Caco-2 (cell line): ENCODE results near the gene FARS2. TPM values are rescaled to one million over a fixed set of nuclear protein-coding genes. Genes with fewer than 3 reads are reported as not detected.

Experiments used
- BruUV-seq: library from RNA; stranded (reverse); fragments of 400-500 nt; replicated peaks from 2 replicates; lab custom pipeline; 2021; lab: Mats Ljungman, UMichigan
- CTCF ChIA-PET: fragments of 300-600 bp; sonication (Branson Sonifier 250); formaldehyde crosslinking; loops from one replicate; lab custom pipeline; 2022; ENCODE audit warnings: antibody characterized with exemption; lab: Charles Lee
- POLR2A ChIA-PET: fragments of 300-600 bp; sonication (Branson Sonifier 250); formaldehyde crosslinking; loops from one replicate; lab custom pipeline; 2022; ENCODE audit warnings: antibody characterized with exemption; lab: Charles Lee
- DNase-seq, 2 experiments: peaks; one replicate each; pipeline versions ENCODE4 v3.0.0 to v3.0.0-alpha.2; 2020 to 2022
- H3K27me3 ChIP-seq: replicated peaks from 2 replicates; pipeline ENCODE4 v1.6.0; 2011; ENCODE audit warnings: low read length; ENCODE audit not compliant: control insufficient read depth, insufficient read depth
- H3K36me3 ChIP-seq: 2 replicates; pipeline ENCODE4 v1.5.1; 2011; ENCODE audit warnings: low read length; ENCODE audit not compliant: control insufficient read depth, insufficient read depth
- H3K4me1 ChIP-seq: fragments of 250-450 bp; sonication (Bioruptor Pico); 2 replicates; pipeline ENCODE4 v1.5.1; 2020; ENCODE audit warnings: mild to moderate bottlenecking
- H3K4me3 ChIP-seq: 2 replicates; pipeline ENCODE4 v1.5.1; 2011; ENCODE audit warnings: low read depth, mild to moderate bottlenecking, control low read depth, low read length
- H3K9me3 ChIP-seq: fragments of 250-450 bp; sonication (Bioruptor Pico); 2 replicates; pipeline ENCODE4 v1.5.1; 2020; ENCODE audit warnings: mild to moderate bottlenecking, moderate library complexity
- H3K27ac Mint-ChIP-seq: one replicate; pipeline ENCODE4 v1.8.0; 2022; ENCODE audit warnings: mixed read lengths; ENCODE audit not compliant: unreplicated experiment
- H3K27me3 Mint-ChIP-seq: one replicate; pipeline ENCODE4 v1.8.0; 2022; ENCODE audit warnings: mixed read lengths; ENCODE audit not compliant: insufficient read depth, unreplicated experiment
- H3K36me3 Mint-ChIP-seq: one replicate; pipeline ENCODE4 v1.8.0; 2022; ENCODE audit warnings: mild to moderate bottlenecking, mixed read lengths; ENCODE audit not compliant: insufficient read depth, unreplicated experiment
- H3K4me1 Mint-ChIP-seq: one replicate; pipeline ENCODE4 v1.8.0; 2022; ENCODE audit warnings: low read depth, mixed read lengths; ENCODE audit not compliant: unreplicated experiment
- H3K4me3 Mint-ChIP-seq: one replicate; pipeline ENCODE4 v1.8.0; 2022; ENCODE audit warnings: mild to moderate bottlenecking, moderate library complexity, mixed read lengths; ENCODE audit not compliant: unreplicated experiment
- H3K9me3 Mint-ChIP-seq: one replicate; pipeline ENCODE4 v1.8.0; 2022; ENCODE audit warnings: mixed read lengths; ENCODE audit not compliant: unreplicated experiment
- CTCF ChIP-seq, 2 experiments: fragments of 200-600 bp in 1 of 2; IDR thresholded peaks; 1 replicate in 1 of 2; 2 replicates in 1 of 2; pipeline versions ENCODE4 v1.5.1 to v1.8.0; 2011 to 2022; ENCODE audit warnings: antibody characterized with exemption in 1 of 2, control low read depth in 1 of 2, inconsistent platforms in 1 of 2, low read depth in 1 of 2, low read length in 1 of 2, mild to moderate bottlenecking in 1 of 2, moderate library complexity in 1 of 2; ENCODE audit not compliant: insufficient read depth in 1 of 2, severe bottlenecking in 1 of 2, unreplicated experiment in 1 of 2
- intact Hi-C: fragments of 100-400 bp; cut with micrococcal nuclease; formaldehyde crosslinking; loops from one replicate; pipeline ENCODE4 v1.10.0; 2022; ENCODE audit not compliant: unreplicated experiment
- total RNA-seq: library from RNA; stranded (reverse); gene quantifications from 2 replicates; pipeline ENCODE4 v1.2.3, GENCODE V29; 2022

The FARS2 gene
- total RNA-seq, 1 experiment from 2014 or later, result 15.4 TPM

- CTCF ChIA-PET, result no interaction called here
- no peaks in the 10 kb centered on the region for H3K27me3 Mint-ChIP-seq
- H3K4me3 Mint-ChIP-seq, result no peak overlapping the region
These were observed 205.2 kb downstream of the FARS2 start for GRCh38 chr6:5466281-5467136.

GRCh38 chr6:5468586-5468985 lies 207.3 kb downstream of the FARS2 start:
- POLR2A ChIA-PET, result no interaction called here
- no peak for TF ChIP-seq CTCF (IDR thresholded peaks at IDR 0.05; ENCODE audit: insufficient read depth in 1 of 2, low read depth in 1 of 2, low read length in 1 of 2, severe bottlenecking in 1 of 2, unreplicated experiment in 1 of 2)
- no peak overlapping the region for H3K27ac Mint-ChIP-seq
- no peaks in the 10 kb centered on the region for H3K36me3 Mint-ChIP-seq
- Histone ChIP-seq H3K4me3 (no peak overlapping the region), H3K9me3 (no peaks in the 10 kb centered on the region), H3K27me3 (no peaks in the 10 kb centered on the region), H3K4me1 (no peaks in the 10 kb centered on the region), H3K36me3 (no peaks in the 10 kb centered on the region)
- no peaks in the 10 kb centered on the region for H3K9me3 Mint-ChIP-seq
- no peaks in the 10 kb centered on the region for H3K27me3 Mint-ChIP-seq
- no peak overlapping the region for H3K4me3 Mint-ChIP-seq
- BruUV-seq, result no TSS peak
- intact Hi-C loops, result no loop called here
- CTCF ChIA-PET, result no interaction called here
- no peaks in the 10 kb centered on the region for H3K4me1 Mint-ChIP-seq
- no peak for DNase-seq

More at GRCh38 chr6:5466281-5467136, 205.2 kb downstream of the FARS2 start:
- Histone ChIP-seq H3K27me3 (no peaks in the 10 kb centered on the region), H3K4me1 (no peaks in the 10 kb centered on the region), H3K9me3 (no peaks in the 10 kb centered on the region), H3K4me3 (no peak overlapping the region), H3K36me3 (no peaks in the 10 kb centered on the region)
- intact Hi-C loops, result no loop called here
- no peaks in the 10 kb centered on the region for H3K9me3 Mint-ChIP-seq
- H3K27ac Mint-ChIP-seq, result no peak overlapping the region
- DNase-seq, result no peak
- H3K36me3 Mint-ChIP-seq, result no peaks in the 10 kb centered on the region
- no peak for TF ChIP-seq CTCF (IDR thresholded peaks at IDR 0.05; ENCODE audit: insufficient read depth in 1 of 2, low read depth in 1 of 2, low read length in 1 of 2, severe bottlenecking in 1 of 2, unreplicated experiment in 1 of 2)
- BruUV-seq, result no TSS peak
- POLR2A ChIA-PET, result no interaction called here
- no peaks in the 10 kb centered on the region for H3K4me1 Mint-ChIP-seq

- intact Hi-C loops, result no loop called here
- Histone ChIP-seq H3K4me1 (no peaks in the 10 kb centered on the region), H3K4me3 (no peak overlapping the region), H3K27me3 (no peaks in the 10 kb centered on the region), H3K9me3 (no peaks in the 10 kb centered on the region), H3K36me3 (no peaks in the 10 kb centered on the region)
- Mint-ChIP-seq H3K4me3 (no peak overlapping the region), H3K27me3 (no peaks in the 10 kb centered on the region), H3K36me3 (no peaks in the 10 kb centered on the region), H3K4me1 (no peaks in the 10 kb centered on the region), H3K27ac (no peak overlapping the region), H3K9me3 (no peaks in the 10 kb centered on the region)
- CTCF ChIA-PET, result no interaction called here
- no TSS peak for BruUV-seq
- DNase-seq, result no peak
- TF ChIP-seq CTCF (IDR thresholded peaks at IDR 0.05; ENCODE audit: insufficient read depth in 1 of 2, low read depth in 1 of 2, low read length in 1 of 2, severe bottlenecking in 1 of 2, unreplicated experiment in 1 of 2), result no peak
- POLR2A ChIA-PET, result no interaction called here
These were observed 208.0 kb downstream of the FARS2 start for GRCh38 chr6:5469101-5469846.
